ENCODE measurements around the gene PLA2G12B.

DNA sequence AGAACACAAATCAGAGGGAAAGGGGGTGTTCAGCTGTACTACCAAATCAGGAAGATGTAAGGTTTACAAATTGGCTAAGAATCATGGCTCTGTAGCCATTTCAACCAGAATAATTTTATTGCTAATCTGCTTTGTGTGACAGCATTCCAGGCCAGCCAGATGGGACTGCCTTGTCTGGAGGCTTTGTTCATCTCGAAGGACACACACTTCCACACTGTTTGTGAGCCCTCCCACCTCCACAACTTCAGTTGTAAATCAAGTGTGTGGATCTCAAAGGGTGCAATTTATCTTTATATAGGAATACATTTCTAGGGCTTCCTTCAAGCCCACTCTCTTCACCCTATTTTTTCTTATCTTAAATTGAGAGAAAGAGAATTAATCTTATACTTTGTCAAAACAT, 68.0 kb downstream of the PLA2G12B start:
- TF ChIP-seq, protein P1, sequence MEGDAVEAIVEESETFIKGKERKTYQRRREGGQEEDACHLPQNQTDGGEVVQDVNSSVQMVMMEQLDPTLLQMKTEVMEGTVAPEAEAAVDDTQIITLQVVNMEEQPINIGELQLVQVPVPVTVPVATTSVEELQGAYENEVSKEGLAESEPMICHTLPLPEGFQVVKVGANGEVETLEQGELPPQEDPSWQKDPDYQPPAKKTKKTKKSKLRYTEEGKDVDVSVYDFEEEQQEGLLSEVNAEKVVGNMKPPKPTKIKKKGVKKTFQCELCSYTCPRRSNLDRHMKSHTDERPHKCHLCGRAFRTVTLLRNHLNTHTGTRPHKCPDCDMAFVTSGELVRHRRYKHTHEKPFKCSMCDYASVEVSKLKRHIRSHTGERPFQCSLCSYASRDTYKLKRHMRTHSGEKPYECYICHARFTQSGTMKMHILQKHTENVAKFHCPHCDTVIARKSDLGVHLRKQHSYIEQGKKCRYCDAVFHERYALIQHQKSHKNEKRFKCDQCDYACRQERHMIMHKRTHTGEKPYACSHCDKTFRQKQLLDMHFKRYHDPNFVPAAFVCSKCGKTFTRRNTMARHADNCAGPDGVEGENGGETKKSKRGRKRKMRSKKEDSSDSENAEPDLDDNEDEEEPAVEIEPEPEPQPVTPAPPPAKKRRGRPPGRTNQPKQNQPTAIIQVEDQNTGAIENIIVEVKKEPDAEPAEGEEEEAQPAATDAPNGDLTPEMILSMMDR (IDR thresholded peaks at IDR 0.05; ENCODE audit: low read depth, low read length, missing input control), result no peak
- TF ChIP-seq, protein P2, sequence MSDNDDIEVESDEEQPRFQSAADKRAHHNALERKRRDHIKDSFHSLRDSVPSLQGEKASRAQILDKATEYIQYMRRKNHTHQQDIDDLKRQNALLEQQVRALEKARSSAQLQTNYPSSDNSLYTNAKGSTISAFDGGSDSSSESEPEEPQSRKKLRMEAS (IDR thresholded peaks at IDR 0.05), result no peak
- TF ChIP-seq RAD21 (IDR thresholded peaks at IDR 0.05), result no peak
- TF ChIP-seq, protein P3, sequence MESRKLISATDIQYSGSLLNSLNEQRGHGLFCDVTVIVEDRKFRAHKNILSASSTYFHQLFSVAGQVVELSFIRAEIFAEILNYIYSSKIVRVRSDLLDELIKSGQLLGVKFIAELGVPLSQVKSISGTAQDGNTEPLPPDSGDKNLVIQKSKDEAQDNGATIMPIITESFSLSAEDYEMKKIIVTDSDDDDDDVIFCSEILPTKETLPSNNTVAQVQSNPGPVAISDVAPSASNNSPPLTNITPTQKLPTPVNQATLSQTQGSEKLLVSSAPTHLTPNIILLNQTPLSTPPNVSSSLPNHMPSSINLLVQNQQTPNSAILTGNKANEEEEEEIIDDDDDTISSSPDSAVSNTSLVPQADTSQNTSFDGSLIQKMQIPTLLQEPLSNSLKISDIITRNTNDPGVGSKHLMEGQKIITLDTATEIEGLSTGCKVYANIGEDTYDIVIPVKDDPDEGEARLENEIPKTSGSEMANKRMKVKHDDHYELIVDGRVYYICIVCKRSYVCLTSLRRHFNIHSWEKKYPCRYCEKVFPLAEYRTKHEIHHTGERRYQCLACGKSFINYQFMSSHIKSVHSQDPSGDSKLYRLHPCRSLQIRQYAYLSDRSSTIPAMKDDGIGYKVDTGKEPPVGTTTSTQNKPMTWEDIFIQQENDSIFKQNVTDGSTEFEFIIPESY (IDR thresholded peaks at IDR 0.05), result no peak
- TF ChIP-seq, protein P4, sequence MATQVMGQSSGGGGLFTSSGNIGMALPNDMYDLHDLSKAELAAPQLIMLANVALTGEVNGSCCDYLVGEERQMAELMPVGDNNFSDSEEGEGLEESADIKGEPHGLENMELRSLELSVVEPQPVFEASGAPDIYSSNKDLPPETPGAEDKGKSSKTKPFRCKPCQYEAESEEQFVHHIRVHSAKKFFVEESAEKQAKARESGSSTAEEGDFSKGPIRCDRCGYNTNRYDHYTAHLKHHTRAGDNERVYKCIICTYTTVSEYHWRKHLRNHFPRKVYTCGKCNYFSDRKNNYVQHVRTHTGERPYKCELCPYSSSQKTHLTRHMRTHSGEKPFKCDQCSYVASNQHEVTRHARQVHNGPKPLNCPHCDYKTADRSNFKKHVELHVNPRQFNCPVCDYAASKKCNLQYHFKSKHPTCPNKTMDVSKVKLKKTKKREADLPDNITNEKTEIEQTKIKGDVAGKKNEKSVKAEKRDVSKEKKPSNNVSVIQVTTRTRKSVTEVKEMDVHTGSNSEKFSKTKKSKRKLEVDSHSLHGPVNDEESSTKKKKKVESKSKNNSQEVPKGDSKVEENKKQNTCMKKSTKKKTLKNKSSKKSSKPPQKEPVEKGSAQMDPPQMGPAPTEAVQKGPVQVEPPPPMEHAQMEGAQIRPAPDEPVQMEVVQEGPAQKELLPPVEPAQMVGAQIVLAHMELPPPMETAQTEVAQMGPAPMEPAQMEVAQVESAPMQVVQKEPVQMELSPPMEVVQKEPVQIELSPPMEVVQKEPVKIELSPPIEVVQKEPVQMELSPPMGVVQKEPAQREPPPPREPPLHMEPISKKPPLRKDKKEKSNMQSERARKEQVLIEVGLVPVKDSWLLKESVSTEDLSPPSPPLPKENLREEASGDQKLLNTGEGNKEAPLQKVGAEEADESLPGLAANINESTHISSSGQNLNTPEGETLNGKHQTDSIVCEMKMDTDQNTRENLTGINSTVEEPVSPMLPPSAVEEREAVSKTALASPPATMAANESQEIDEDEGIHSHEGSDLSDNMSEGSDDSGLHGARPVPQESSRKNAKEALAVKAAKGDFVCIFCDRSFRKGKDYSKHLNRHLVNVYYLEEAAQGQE (IDR thresholded peaks at IDR 0.05), result no peak
- TF ChIP-seq JUND (IDR thresholded peaks at IDR 0.05), result no peak
